ENCODE results near the gene COBL.

Gene COBL

GRCh38 chr7:51288896-51289622 is 27.6 kb downstream of the COBL start:
- TF ChIP-seq POLR2AphosphoS5 (IDR thresholded peaks at IDR 0.05; ENCODE audit: low read depth, low read length) (no peak), SIN3A (IDR thresholded peaks at IDR 0.05; ENCODE audit: borderline replicate concordance, insufficient read depth, low read length) (no peak), REST (IDR thresholded peaks at IDR 0.05; ENCODE audit: insufficient read depth in 1 of 2, low read depth in 2 of 2, low read length in 2 of 2) (no peak), FOXP2 (optimal IDR thresholded peaks at IDR 0.05; ENCODE audit: borderline replicate concordance, extremely low read depth, extremely low read length, insufficient read depth) (no peak), TAF1 (IDR thresholded peaks at IDR 0.05; ENCODE audit: borderline replicate concordance, insufficient read depth, low read length) (no peak)

- TF ChIP-seq FOXP2 (optimal IDR thresholded peaks at IDR 0.05; ENCODE audit: borderline replicate concordance, extremely low read depth, extremely low read length, insufficient read depth) = no peak
- no peak for TF ChIP-seq POLR2AphosphoS5 (IDR thresholded peaks at IDR 0.05; ENCODE audit: low read depth, low read length)
- TF ChIP-seq REST (IDR thresholded peaks at IDR 0.05; ENCODE audit: insufficient read depth in 1 of 2, low read depth in 2 of 2, low read length in 2 of 2) = no peak
- TF ChIP-seq TAF1 (IDR thresholded peaks at IDR 0.05; ENCODE audit: borderline replicate concordance, insufficient read depth, low read length) = no peak
- TF ChIP-seq SIN3A (IDR thresholded peaks at IDR 0.05; ENCODE audit: borderline replicate concordance, insufficient read depth, low read length) = no peak
Observed at GRCh38 chr7:51286401-51286800, 30.2 kb downstream of the COBL start.

- no peak for TF ChIP-seq FOXP2 (optimal IDR thresholded peaks at IDR 0.05; ENCODE audit: borderline replicate concordance, extremely low read depth, extremely low read length, insufficient read depth)
- TF ChIP-seq SIN3A (IDR thresholded peaks at IDR 0.05; ENCODE audit: borderline replicate concordance, insufficient read depth, low read length) = no peak
- no peak for TF ChIP-seq POLR2AphosphoS5 (IDR thresholded peaks at IDR 0.05; ENCODE audit: low read depth, low read length)
- TF ChIP-seq TAF1 (IDR thresholded peaks at IDR 0.05; ENCODE audit: borderline replicate concordance, insufficient read depth, low read length) = no peak
- TF ChIP-seq REST (IDR thresholded peaks at IDR 0.05; ENCODE audit: insufficient read depth in 1 of 2, low read depth in 2 of 2, low read length in 2 of 2) = no peak
Observed at GRCh38 chr7:51280156-51280555, 36.5 kb downstream of the COBL start.

- TF ChIP-seq REST (IDR thresholded peaks at IDR 0.05; ENCODE audit: insufficient read depth in 1 of 2, low read depth in 2 of 2, low read length in 2 of 2) = no peak
- TF ChIP-seq SIN3A (IDR thresholded peaks at IDR 0.05; ENCODE audit: borderline replicate concordance, insufficient read depth, low read length) = no peak
- no peak for TF ChIP-seq POLR2AphosphoS5 (IDR thresholded peaks at IDR 0.05; ENCODE audit: low read depth, low read length)
- no peak for TF ChIP-seq FOXP2 (optimal IDR thresholded peaks at IDR 0.05; ENCODE audit: borderline replicate concordance, extremely low read depth, extremely low read length, insufficient read depth)
- TF ChIP-seq TAF1 (IDR thresholded peaks at IDR 0.05; ENCODE audit: borderline replicate concordance, insufficient read depth, low read length) = no peak
Observed at GRCh38 chr7:51279391-51280023, 37.1 kb downstream of the COBL start.

Data from PFSK-1 (cell line).